GM21360 (cell line): ENCODE measurements around the gene PALB2.
"Not testable (repeated sequence)": the region's sequence is repeated elsewhere in the genome, so short reads cannot be mapped to it uniquely, and the experiment has no call there.

ENCODE experiments used
- ATAC-seq: cut with Tn5 transposase; IDR thresholded peaks from one replicate; pipeline ENCODE4 v1.9.1; 2021; ENCODE audit warnings: mild to moderate bottlenecking, moderate library complexity; ENCODE audit not compliant: unreplicated experiment

PALB2 gene

GRCh38 chr16:23650674-23651416 lies 9.7 kb upstream of the PALB2 start:
- no peak for ATAC-seq

GRCh38 chr16:23642246-23642774 lies 1.2 kb upstream of the PALB2 start:
- no peak for ATAC-seq

- ATAC-seq = no peak
Observed at GRCh38 chr16:23640615-23640930, 537 bp downstream of the PALB2 start.

- no peak for ATAC-seq
Observed at GRCh38 chr16:23635958-23636357, 5.2 kb downstream of the PALB2 start.

- ATAC-seq = no peak
Observed at GRCh38 chr16:23634461-23635036, 6.6 kb downstream of the PALB2 start.

GRCh38 chr16:23631874-23632273 lies 9.2 kb downstream of the PALB2 start:
- ATAC-seq = not testable (repeated sequence)

- ATAC-seq = no peak
Observed at GRCh38 chr16:23629516-23629915, 11.6 kb downstream of the PALB2 start.

GRCh38 chr16:23624092-23624491 lies 17.0 kb downstream of the PALB2 start:
- ATAC-seq = no peak

- ATAC-seq = no peak
Observed at GRCh38 chr16:23615805-23616204, 25.3 kb downstream of the PALB2 start.

- no peak for ATAC-seq
Observed at GRCh38 chr16:23611936-23612335, 29.2 kb downstream of the PALB2 start.

- not testable (repeated sequence) for ATAC-seq
Observed at GRCh38 chr16:23610905-23611304, 30.2 kb downstream of the PALB2 start.

- ATAC-seq = no peak
Observed at GRCh38 chr16:23609929-23610328, 31.2 kb downstream of the PALB2 start.

- ATAC-seq = no peak
Observed at GRCh38 chr16:23608194-23608593, 32.9 kb downstream of the PALB2 start.

- ATAC-seq = no peak
Observed at GRCh38 chr16:23607726-23608125, 33.4 kb downstream of the PALB2 start.

- no peak for ATAC-seq
Observed at GRCh38 chr16:23597003-23597756, 43.9 kb downstream of the PALB2 start.

- ATAC-seq = peak; percentile 93
Observed at GRCh38 chr16:23595951-23596720, 45.0 kb downstream of the PALB2 start, which contains the start of gene NDUFAB1. NDUFAB1 (minus strand) TSS chr16:23596316; CDS start chr16:23596290, 26 bp downstream.

- no peak for ATAC-seq
Observed at GRCh38 chr16:23595246-23595950, 45.7 kb downstream of the PALB2 start.

- no peak for ATAC-seq
Observed at GRCh38 chr16:23594186-23594585, 46.9 kb downstream of the PALB2 start.

GRCh38 chr16:23590181-23590580 lies 50.9 kb downstream of the PALB2 start:
- no peak for ATAC-seq

GRCh38 chr16:23587726-23588125 lies 53.4 kb downstream of the PALB2 start:
- no peak for ATAC-seq
